GM18505 (cell line): ENCODE data around the gene PPP1R3F.
"Not testable (repeated sequence)": the region's sequence is repeated elsewhere in the genome, so short reads cannot be mapped to it uniquely, and the experiment has no call there.

Source experiments
- ATAC-seq: cut with Tn5 transposase; IDR thresholded peaks from one replicate; pipeline ENCODE4 v1.9.1; 2021; ENCODE audit not compliant: unreplicated experiment
- POLR2A ChIP-seq: IDR thresholded peaks from 4 replicates; pipeline ENCODE4 v1.6.1; 2011; ENCODE audit warnings: borderline replicate concordance; ENCODE audit not compliant: insufficient read depth, insufficient read length; ENCODE audit errors: extremely low read depth

PPP1R3F gene

GRCh38 chrX:49292400-49293362, 23.1 kb downstream of the PPP1R3F start:
- no peak for ATAC-seq

GRCh38 chrX:49299293-49299692, 29.7 kb downstream of the PPP1R3F start:
- not testable (repeated sequence) for ATAC-seq

More at GRCh38 chrX:49292400-49293362, 23.1 kb downstream of the PPP1R3F start:
- no peak for TF ChIP-seq POLR2A

GRCh38 chrX:49300703-49301102, 31.1 kb downstream of the PPP1R3F start:
- no peak for TF ChIP-seq POLR2A

GRCh38 chrX:49303346-49303745, 33.8 kb downstream of the PPP1R3F start, which contains the start of gene GAGE10:
Gene GAGE10 (plus strand): TSS chrX:49303646. CDS start chrX:49304860, 1,214 bp downstream.
- TF ChIP-seq POLR2A: no peak
- no peak for ATAC-seq

More at GRCh38 chrX:49300703-49301102, 31.1 kb downstream of the PPP1R3F start:
- no peak for ATAC-seq

GRCh38 chrX:49307775-49308174, 38.2 kb downstream of the PPP1R3F start:
- not testable (repeated sequence) for ATAC-seq

GRCh38 chrX:49308604-49309269, 39.1 kb downstream of the PPP1R3F start:
- ATAC-seq: no peak
- TF ChIP-seq POLR2A: no peak

GRCh38 chrX:49309401-49309981, 39.9 kb downstream of the PPP1R3F start:
- no peak for ATAC-seq
- TF ChIP-seq POLR2A: no peak

- no peak for ATAC-seq
- no peak for TF ChIP-seq POLR2A
These were observed 40.8 kb downstream of the PPP1R3F start for GRCh38 chrX:49310371-49310770.

- ATAC-seq: no peak
- no peak for TF ChIP-seq POLR2A
These were observed 42.6 kb downstream of the PPP1R3F start for GRCh38 chrX:49312176-49312575.

GRCh38 chrX:49316085-49316484, 46.5 kb downstream of the PPP1R3F start:
- no peak for ATAC-seq
- no peak for TF ChIP-seq POLR2A

GRCh38 chrX:49321737-49322136, 52.1 kb downstream of the PPP1R3F start, which contains the start of gene GAGE12J:
Gene GAGE12J (plus strand): TSS chrX:49322037. CDS start chrX:49323194, 1,157 bp downstream.
- ATAC-seq: not testable (repeated sequence)

- ATAC-seq: not testable (repeated sequence)
These were observed 52.7 kb downstream of the PPP1R3F start for GRCh38 chrX:49322266-49322665.

GRCh38 chrX:49323735-49324134, 54.1 kb downstream of the PPP1R3F start:
- not testable (repeated sequence) for ATAC-seq

GRCh38 chrX:49330421-49330820, 60.8 kb downstream of the PPP1R3F start:
- not testable (repeated sequence) for ATAC-seq

- not testable (repeated sequence) for ATAC-seq
These were observed 61.7 kb downstream of the PPP1R3F start, which contains the start of gene GAGE13 for GRCh38 chrX:49331282-49331681. Gene GAGE13 (plus strand): TSS chrX:49331582. CDS start chrX:49332738, 1,156 bp downstream.

- ATAC-seq: not testable (repeated sequence)
These were observed 62.2 kb downstream of the PPP1R3F start for GRCh38 chrX:49331841-49332240.
